Uterus (tissue), 4 donors: ENCODE measurements around the gene SLC25A34. TPM values are rescaled to one million over a fixed set of nuclear protein-coding genes. Genes with fewer than 3 reads are reported as not detected.
"Not testable (repeated sequence)": the region's sequence is repeated elsewhere in the genome, so short reads cannot be mapped to it uniquely, and the experiment has no call there.

ENCODE experiments used
- DNase-seq, 2 donors: peaks; one replicate each; pipeline ENCODE4 v3.0.0-alpha.2; 2019 to 2020
- H3K27ac ChIP-seq, 2 donors: fragments of 200-600 bp; sonication (generic); 1 replicate in 1 of 2; 2 replicates in 1 of 2; pipeline ENCODE4 v1.5.1; 2016 to 2018
- H3K27me3 ChIP-seq, 2 donors: fragments of 200-600 bp; sonication (generic); one replicate each; pipeline ENCODE4 v1.5.1; 2018 to 2019; ENCODE audit warnings: control low read depth in 1 of 2
- H3K36me3 ChIP-seq, 2 donors: fragments of 200-600 bp; sonication (generic); one replicate each; pipeline ENCODE4 v1.5.1; 2019; ENCODE audit warnings: control low read depth in 1 of 2
- H3K4me1 ChIP-seq, 2 donors: fragments of 200-600 bp; sonication (generic); one replicate each; pipeline ENCODE4 v1.5.1; 2018 to 2019; ENCODE audit warnings: control low read depth in 1 of 2
- H3K4me3 ChIP-seq, 2 donors: fragments of 200-600 bp; sonication (generic); 1 replicate in 1 of 2; 2 replicates in 1 of 2; pipeline ENCODE4 v1.5.1; 2018 to 2019; ENCODE audit warnings: mild to moderate bottlenecking in 1 of 2
- H3K9me3 ChIP-seq, 2 donors: fragments of 200-600 bp; sonication (generic); one replicate each; pipeline ENCODE4 v1.5.1; 2019; ENCODE audit warnings: control low read depth in 1 of 2
- POLR2A ChIP-seq, 2 donors: fragments of 450-650 bp; IDR thresholded peaks; one replicate each; pipeline ENCODE4 v1.6.1; 2016; ENCODE audit warnings: antibody characterized with exemption in 2 of 2, mild to moderate bottlenecking in 1 of 2, moderate library complexity in 1 of 2
- intact Hi-C: fragments of 100-400 bp; cut with DNase I; formaldehyde crosslinking; loops from one replicate; pipeline ENCODE4 v1.15.1; 2023; ENCODE audit warnings: low total_unique reads
- total RNA-seq, 4 donors: library from RNA; depleted of rRNA in 3 of 4; stranded (reverse); fragments of >200 nt in 3 of 4; gene quantifications; one replicate each; pipeline versions ENCODE4 v1.1.0 to v1.2.4, GENCODE V29; 2014 to 2023
- TF ChIP-seq, protein P1 (sequence below), 4 experiments: fragments of 200-600 bp in 2 of 4; fragments of 450-650 bp in 2 of 4; sonication (generic) in 2 of 4; IDR thresholded peaks; one replicate each; pipeline ENCODE4 v1.5.1; 2016 to 2019; ENCODE audit warnings: antibody characterized with exemption in 4 of 4, mild to moderate bottlenecking in 2 of 4, moderate library complexity in 1 of 4
- donor health status: DM: yes; HTN: yes; CAD: no.

SLC25A34 gene
- total RNA-seq, 4 donors from 2014 or later, result 0.29 to 2.1 (median 1.6) TPM; not detected in 1

DNA sequence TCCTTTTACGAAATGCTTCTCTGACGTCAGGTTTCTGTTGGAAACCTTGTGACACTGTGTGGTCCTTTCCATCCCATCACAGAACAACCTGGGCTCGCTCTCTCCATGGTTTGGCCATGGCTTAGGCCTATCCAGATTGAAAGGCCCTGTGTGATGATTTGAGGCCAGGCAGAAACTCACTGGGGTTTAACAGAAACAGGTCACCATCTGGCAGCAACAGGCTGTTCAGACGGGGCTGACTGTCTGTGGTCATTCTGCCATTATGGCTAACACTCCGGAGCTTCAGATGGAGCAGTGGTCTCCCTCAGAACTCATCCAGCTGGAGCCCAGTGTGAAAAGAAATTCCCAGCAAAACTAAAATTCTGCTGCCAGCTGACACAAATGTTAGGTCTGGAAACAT, 42.7 kb upstream of the SLC25A34 start:
- Histone ChIP-seq H3K9me3 (no peaks in the 10 kb centered on the region), H3K36me3 (no peaks in the 10 kb centered on the region), H3K4me3 (no peak overlapping the region), H3K4me1 (peaks cover 0 to 6% of the 10 kb centered on the region in 2 donors), H3K27me3 (no peaks in the 10 kb centered on the region), H3K27ac (no peak overlapping the region)
- intact Hi-C loops, result no loop called here
- no peak for TF ChIP-seq POLR2A (IDR thresholded peaks at IDR 0.05)
- TF ChIP-seq, protein P1, sequence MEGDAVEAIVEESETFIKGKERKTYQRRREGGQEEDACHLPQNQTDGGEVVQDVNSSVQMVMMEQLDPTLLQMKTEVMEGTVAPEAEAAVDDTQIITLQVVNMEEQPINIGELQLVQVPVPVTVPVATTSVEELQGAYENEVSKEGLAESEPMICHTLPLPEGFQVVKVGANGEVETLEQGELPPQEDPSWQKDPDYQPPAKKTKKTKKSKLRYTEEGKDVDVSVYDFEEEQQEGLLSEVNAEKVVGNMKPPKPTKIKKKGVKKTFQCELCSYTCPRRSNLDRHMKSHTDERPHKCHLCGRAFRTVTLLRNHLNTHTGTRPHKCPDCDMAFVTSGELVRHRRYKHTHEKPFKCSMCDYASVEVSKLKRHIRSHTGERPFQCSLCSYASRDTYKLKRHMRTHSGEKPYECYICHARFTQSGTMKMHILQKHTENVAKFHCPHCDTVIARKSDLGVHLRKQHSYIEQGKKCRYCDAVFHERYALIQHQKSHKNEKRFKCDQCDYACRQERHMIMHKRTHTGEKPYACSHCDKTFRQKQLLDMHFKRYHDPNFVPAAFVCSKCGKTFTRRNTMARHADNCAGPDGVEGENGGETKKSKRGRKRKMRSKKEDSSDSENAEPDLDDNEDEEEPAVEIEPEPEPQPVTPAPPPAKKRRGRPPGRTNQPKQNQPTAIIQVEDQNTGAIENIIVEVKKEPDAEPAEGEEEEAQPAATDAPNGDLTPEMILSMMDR (IDR thresholded peaks at IDR 0.05), result no peak
- DNase-seq, result no peak

DNA sequence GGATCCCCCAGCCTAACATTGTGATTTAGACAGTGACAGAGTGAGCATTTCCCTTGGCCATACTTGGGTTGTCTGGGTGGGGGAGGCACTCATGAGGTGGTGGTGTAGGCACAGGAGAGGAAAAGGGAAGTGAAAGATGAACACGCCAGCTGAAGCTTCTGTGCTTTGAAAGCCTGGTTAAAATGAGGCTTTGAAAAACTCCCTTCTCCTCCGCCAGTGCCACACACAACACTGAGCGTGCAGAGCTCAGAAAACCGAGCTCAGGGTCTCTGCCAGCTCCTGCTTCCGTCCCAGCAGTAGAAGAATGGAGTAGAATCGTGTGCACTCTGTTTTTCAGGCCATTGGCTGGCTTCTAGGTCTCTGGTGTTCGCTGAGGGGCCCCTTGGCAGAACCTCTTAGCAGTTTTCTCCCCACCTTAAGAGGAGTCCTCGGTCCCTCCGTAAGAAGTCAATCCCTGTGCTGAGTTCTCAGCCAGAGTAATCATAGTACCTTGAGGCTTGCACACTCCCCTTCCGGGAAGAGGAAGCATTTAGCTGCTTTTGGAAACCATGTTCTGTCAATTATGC, 39.0 kb upstream of the SLC25A34 start:
- Histone ChIP-seq H3K4me1 (no peaks in the 10 kb centered on the region), H3K9me3 (no peaks in the 10 kb centered on the region), H3K27me3 (no peaks in the 10 kb centered on the region), H3K4me3 (no peak overlapping the region), H3K36me3 (no peaks in the 10 kb centered on the region), H3K27ac (no peak overlapping the region)
- DNase-seq, result no peak
- intact Hi-C loops, result no loop called here
- no peak for TF ChIP-seq POLR2A (IDR thresholded peaks at IDR 0.05)
- TF ChIP-seq, protein P1 (IDR thresholded peaks at IDR 0.05), result no peak

DNA sequence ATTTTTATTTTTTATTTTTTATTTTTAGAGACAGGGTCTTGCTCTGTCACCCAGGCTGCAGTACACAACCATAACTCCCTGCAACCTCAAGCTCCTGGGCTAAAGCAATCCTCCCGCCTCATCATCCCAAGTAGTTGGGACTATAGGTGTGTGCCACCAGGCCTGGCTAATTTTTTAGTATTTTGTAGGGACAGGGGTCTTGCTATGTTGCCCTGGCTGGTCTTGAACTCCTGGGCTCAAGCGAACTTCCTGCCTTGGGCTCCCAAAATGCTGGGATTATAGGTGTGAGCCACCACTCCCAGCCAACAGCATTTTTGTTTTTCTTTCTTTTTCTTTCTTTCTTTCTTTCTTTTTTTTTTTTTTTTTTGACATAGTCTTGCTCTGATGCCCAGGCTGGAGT, 37.9 kb upstream of the SLC25A34 start:
- no peak overlapping the region for H3K27ac ChIP-seq
- H3K4me1 ChIP-seq, result peaks cover 4 to 5% of the 10 kb centered on the region in 2 donors

DNA sequence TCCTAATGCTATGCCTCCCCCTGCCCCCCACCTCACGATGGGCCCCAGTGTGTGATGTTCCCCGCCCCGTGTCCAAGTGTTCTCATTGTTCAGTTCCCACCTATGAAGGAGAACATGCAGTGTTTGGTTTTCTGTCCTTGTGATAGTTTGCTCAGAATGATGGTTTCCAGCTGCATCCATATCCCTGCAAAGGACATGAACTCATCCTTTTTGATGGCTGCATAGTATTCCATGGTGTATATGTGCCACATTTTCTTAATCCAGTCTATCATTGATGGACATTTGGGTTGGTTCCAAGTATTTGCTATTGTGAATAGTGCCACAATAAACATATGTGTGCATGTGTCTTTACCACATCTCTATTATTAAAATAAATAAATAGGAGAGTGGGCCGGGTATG, 36.7 kb upstream of the SLC25A34 start:
- intact Hi-C loops, DNase-seq, H3K27ac ChIP-seq, H3K9me3 ChIP-seq, H3K4me3 ChIP-seq, H3K36me3 ChIP-seq, H3K27me3 ChIP-seq: not testable (repeated sequence)
- peaks cover 11 to 12% of the 10 kb centered on the region in 2 donors for H3K4me1 ChIP-seq

More for the DNA sequence above, 37.9 kb upstream of the SLC25A34 start:
- Histone ChIP-seq H3K27me3 (no peaks in the 10 kb centered on the region), H3K9me3 (no peaks in the 10 kb centered on the region), H3K4me3 (no peak overlapping the region), H3K36me3 (no peaks in the 10 kb centered on the region)
- TF ChIP-seq, protein P1 (IDR thresholded peaks at IDR 0.05), result no peak
- TF ChIP-seq POLR2A (IDR thresholded peaks at IDR 0.05), result no peak
- intact Hi-C loops, result no loop called here
- DNase-seq, result no peak

DNA sequence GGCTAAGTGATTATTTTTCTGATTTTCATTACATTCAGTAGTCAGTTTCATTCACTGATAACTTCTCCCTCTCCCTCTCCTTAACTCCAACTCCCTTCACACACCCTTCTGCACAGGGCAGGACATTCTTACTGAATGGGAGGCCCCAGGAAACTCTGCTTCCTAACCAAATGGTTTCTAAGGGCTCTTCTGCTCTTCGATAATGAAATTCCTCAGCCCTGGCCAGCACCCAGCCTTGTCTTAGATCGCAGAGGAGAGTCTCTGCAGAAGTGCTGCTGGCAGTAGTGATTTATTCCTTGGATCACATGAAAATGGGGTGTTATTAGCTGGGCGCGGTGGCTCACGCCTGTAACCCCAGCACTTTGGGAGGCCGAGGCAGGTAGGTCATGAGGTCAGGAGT, 35.5 kb upstream of the SLC25A34 start:
- Histone ChIP-seq H3K4me1 (peaks cover 18% of the 10 kb centered on the region in 2 donors), H3K9me3 (no peaks in the 10 kb centered on the region), H3K27ac (peak overlapping the region; percentile 1 to 27), H3K4me3 (no peak overlapping the region), H3K36me3 (no peaks in the 10 kb centered on the region), H3K27me3 (no peaks in the 10 kb centered on the region)
- intact Hi-C loops, result no loop called here
- TF ChIP-seq POLR2A (IDR thresholded peaks at IDR 0.05), result no peak
- TF ChIP-seq, protein P1 (IDR thresholded peaks at IDR 0.05), result no peak
- DNase-seq, result peak in 1 of 2 donors; percentile 28

DNA sequence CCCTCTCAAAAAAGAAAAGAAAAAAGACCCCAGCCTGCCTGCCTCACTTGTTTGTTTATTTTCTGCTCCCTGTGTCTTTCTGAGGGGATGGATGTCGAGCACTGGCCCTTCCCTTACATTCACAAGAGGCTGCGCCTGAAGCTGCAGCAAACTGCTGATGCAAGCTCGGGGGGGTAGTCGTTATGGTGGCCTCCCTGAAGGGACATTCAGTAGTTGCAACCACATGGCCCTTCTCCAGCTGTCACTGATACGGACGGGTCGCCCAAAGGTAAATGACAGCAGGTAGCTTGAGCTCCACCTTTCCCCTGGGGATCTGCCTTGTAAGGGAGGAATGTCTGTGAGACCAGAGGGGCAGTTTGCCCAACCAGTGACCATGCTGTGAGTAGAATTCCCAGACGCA, 34.3 kb upstream of the SLC25A34 start:
- intact Hi-C loops, result no loop called here

More for the DNA sequence above, 34.3 kb upstream of the SLC25A34 start:
- H3K9me3 ChIP-seq, result no peaks in the 10 kb centered on the region
- H3K4me3 ChIP-seq, result no peak overlapping the region
- no peak for TF ChIP-seq POLR2A (IDR thresholded peaks at IDR 0.05)
- TF ChIP-seq, protein P1 (IDR thresholded peaks at IDR 0.05), result no peak
- H3K27ac ChIP-seq, result peak overlapping the region; percentile 88 to 94
- H3K27me3 ChIP-seq, result no peaks in the 10 kb centered on the region
- peaks cover 18% of the 10 kb centered on the region in 2 donors for H3K4me1 ChIP-seq
- no peaks in the 10 kb centered on the region for H3K36me3 ChIP-seq
- no peak for DNase-seq
